Measurements from ENCODE around the gene C1orf52.

- TF ChIP-seq POLR2A (IDR thresholded peaks at IDR 0.05; ENCODE audit: low read depth, low read length) (no peak), POLR2AphosphoS5 (IDR thresholded peaks at IDR 0.05; ENCODE audit: low read depth, low read length) (no peak), TAF1 (IDR thresholded peaks at IDR 0.05; ENCODE audit: low read depth, low read length) (no peak)
Measured at GRCh38 chr1:85295654-85296053, 36.2 kb upstream of the C1orf52 start.
